AG20443 (cell line): ENCODE results near the gene TNPO1.
"Not testable (repeated sequence)": the region's sequence is repeated elsewhere in the genome, so short reads cannot be mapped to it uniquely, and the experiment has no call there.

ENCODE experiments used
- DNase-seq: peaks from one replicate; pipeline ENCODE4 v3.0.0; 2012; ENCODE audit warnings: low spot score, mixed read lengths

Gene TNPO1

GRCh38 chr5:72854419-72854818 is 38.0 kb downstream of the TNPO1 start:
- DNase-seq: no peak

- DNase-seq: no peak
Observed at GRCh38 chr5:72855821-72856220, 39.4 kb downstream of the TNPO1 start.

GRCh38 chr5:72857396-72857795 is 40.9 kb downstream of the TNPO1 start:
- no peak for DNase-seq

- no peak for DNase-seq
Observed at GRCh38 chr5:72859127-72859526, 42.7 kb downstream of the TNPO1 start.

GRCh38 chr5:72860499-72860898 is 44.0 kb downstream of the TNPO1 start:
- peak; percentile 25 for DNase-seq

- DNase-seq: no peak
Observed at GRCh38 chr5:72871366-72872024, 55.0 kb downstream of the TNPO1 start.

GRCh38 chr5:72878854-72879253 is 62.4 kb downstream of the TNPO1 start:
- DNase-seq: no peak

- DNase-seq: no peak
Observed at GRCh38 chr5:72882989-72883388, 66.5 kb downstream of the TNPO1 start.

GRCh38 chr5:72883850-72884249 is 67.4 kb downstream of the TNPO1 start:
- no peak for DNase-seq

- no peak for DNase-seq
Observed at GRCh38 chr5:72884892-72885291, 68.4 kb downstream of the TNPO1 start.

- no peak for DNase-seq
Observed at GRCh38 chr5:72885824-72886223, 69.4 kb downstream of the TNPO1 start.

GRCh38 chr5:72888595-72888994 is 72.1 kb downstream of the TNPO1 start:
- no peak for DNase-seq

GRCh38 chr5:72889324-72889723 is 72.9 kb downstream of the TNPO1 start:
- DNase-seq: no peak

- DNase-seq: no peak
Observed at GRCh38 chr5:72892846-72893245, 76.4 kb downstream of the TNPO1 start.

GRCh38 chr5:72895758-72896157 is 79.3 kb downstream of the TNPO1 start:
- DNase-seq: no peak

GRCh38 chr5:72906806-72907205 is 90.3 kb downstream of the TNPO1 start:
- no peak for DNase-seq

GRCh38 chr5:72908664-72909063 is 92.2 kb downstream of the TNPO1 start:
- no peak for DNase-seq

GRCh38 chr5:72917371-72917776 is 100.9 kb downstream of the TNPO1 start:
- DNase-seq: no peak

GRCh38 chr5:72920690-72921502 is 104.4 kb downstream of the TNPO1 start:
- DNase-seq: no peak

- DNase-seq: no peak
Observed at GRCh38 chr5:72921886-72922285, 105.4 kb downstream of the TNPO1 start.

- DNase-seq: no peak
Observed at GRCh38 chr5:72922422-72922821, 106.0 kb downstream of the TNPO1 start.

- DNase-seq: no peak
Observed at GRCh38 chr5:72925336-72926010, 109.0 kb downstream of the TNPO1 start.

GRCh38 chr5:72932686-72933085 is 116.2 kb downstream of the TNPO1 start:
- DNase-seq: not testable (repeated sequence)
